ENCODE measurements around the gene ATG2A.

The ATG2A gene

DNA sequence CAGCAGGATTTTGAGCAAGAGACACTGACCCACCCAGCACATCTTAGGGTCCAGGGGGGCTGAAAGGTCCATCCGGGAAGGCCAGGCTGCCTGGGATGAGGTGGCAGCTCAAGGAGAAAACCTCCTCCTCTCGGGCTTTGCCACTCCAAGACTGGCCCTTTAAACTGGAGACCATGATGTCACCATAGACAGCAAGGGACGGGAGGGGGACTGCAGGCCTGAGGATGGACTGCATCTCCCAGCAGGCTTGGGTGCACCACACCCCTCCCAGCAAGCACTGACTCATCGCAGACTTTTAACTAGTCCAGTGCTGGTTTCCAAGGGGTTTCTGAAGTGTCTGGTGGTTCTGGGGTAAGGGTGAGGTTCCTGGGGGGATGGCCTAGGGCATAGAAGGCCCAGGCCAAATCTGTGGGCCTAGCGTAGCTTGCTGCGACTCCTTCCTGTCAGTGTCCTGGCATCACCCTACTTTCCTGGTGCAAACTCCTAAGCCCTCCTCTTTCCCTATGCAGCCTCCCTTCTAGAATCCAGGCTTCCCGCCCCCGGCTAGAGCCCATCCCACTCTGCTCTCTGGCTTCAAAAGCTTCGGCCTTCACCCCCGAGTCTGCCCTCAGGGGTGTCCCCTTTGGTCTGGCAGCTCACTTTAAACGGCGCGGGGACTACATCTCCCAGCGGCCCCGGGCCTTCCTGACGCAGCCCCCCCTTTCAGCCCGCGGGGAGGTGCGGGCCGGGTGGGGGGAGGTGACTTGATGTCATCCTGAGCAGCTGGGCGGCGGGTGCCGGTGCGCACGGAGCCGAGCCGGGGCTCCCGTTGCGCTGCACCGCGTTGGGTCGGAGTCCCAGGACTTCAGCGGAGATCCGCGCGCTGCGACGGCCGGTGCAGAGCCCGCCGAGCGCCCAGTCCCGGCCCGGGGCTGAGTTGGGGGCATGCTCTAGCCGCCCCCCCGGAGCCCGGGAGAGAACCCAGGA lies 7.2 kb upstream of the ATG2A start, which contains the start of gene PPP2R5B:
PPP2R5B (plus strand) TSS at position 746 of the 966 bp plus-strand sequence. CDS start 1,046 bp downstream, outside the sequence.
- DNase-seq: peak; percentile 81 to 83

DNA sequence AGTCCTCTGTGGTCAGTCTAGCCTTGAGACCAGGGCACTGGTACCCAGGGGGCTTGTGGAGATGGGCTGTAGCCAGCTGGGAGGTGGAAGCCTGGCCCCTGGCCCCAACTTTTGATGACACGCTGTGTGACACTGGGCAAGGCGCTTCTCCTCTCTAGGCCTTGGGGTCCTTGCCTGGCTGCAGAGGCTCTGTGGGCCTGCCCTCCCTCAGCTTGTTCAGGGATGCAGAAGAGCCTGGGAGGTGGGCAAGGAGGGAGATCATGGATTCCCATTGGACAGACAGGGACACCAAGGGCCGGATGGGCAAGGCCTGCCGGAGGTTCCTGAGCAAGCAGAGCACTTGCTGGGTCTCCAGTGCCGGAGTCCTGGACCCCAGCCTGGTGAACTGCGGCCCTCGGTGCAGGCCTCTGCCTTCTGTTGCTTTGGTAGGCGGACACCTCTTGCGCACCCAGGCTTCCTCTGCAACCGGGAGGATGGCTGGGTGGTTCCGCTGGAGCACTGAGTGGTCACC lies 6.2 kb upstream of the ATG2A start:
- DNase-seq: no peak

DNA sequence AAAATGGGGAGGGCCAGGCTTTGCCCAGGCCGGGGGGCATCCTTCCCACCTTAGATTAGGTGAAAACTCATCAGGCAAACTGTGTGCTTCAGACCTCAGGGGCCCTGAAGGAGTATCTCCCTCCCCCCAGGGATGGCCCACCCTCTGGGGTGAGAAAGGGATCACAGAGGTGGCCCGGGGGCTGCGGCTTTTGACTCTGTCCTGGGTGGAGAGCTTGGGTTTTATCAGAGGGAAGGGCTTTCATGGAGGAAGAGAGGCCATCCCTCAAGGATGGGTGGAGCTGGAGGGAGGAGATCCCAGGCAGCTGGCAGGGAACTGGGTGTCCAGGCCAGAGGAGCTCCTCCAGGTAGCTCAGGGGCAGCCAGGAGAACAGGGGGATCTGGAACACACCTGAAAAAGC lies 4.4 kb upstream of the ATG2A start:
- DNase-seq: no peak

DNA sequence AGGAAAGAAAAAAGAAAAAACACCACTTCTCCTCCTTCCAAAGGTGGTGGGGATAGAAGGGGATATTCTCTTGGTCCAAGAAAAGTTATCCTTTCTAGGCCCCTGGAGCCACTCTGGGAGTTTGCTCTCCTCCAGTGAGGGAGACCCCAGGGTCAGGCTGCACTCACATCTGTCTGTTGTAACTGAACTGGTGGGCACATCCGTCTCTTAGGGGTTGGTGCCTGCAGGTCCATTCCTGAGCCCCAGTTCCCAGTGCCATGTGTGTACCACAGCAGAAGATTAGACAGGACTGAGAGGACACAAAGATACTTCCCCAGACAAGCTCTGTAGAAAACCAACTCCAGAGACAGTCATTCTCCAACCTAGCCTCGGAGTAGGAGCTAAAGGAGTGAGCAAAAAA lies 3.1 kb upstream of the ATG2A start:
- DNase-seq: no peak

DNA sequence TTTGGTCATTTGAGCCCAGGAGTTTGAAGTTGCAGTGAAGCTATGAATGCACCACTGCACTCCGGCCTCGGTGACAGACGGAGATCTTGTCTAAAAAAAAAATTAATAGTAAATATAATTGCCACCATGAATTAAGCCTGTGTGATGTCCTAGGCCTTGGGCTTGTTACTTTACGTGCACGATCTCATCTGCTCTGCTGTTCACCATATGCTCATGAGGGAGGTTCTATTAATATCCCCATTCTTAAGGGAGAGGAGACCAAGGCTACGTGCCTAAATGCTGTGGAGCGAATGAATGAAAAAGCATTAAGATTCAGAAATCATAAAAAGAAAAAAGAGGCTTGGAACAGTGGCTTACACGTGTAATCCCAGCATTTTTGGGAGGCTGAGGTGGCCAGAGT lies 2.6 kb upstream of the ATG2A start:
- no peak for DNase-seq

DNA sequence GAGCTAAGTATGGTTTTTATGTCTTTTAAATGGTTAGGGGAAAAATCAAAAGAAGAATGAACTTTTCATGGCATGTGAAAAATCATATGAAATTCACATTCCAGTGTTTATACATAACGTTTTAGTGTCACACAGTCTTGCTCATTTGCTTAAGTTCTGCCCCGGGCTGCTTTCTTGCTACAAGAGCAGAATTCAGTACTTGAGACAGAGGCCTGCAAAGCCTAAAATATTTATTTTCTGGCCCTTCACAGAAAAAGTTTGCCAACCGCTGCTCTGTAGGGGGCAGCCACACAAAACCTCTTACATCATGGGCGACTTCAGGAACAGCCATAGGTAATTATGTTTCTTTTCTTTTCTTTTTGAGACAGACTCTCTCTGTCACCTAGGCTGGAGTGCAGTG lies 1.0 kb upstream of the ATG2A start:
- DNase-seq: no peak

DNA sequence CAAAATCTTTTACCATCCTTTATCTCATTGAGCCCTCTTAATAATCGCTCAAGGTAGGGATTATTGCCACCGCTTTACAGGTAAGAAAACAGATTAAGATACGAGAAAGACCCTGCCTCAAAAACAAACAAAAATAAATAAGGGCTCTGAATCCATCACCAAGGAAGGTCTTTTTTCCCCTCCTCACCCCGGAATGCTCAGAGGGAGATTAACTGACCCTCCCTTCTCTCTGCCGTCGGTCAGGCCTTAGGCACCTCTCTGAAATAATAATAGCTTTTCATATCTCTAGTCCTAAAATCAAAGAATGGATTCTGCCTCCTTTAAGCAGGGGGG lies 620 bp upstream of the ATG2A start:
- DNase-seq: no peak

DNA sequence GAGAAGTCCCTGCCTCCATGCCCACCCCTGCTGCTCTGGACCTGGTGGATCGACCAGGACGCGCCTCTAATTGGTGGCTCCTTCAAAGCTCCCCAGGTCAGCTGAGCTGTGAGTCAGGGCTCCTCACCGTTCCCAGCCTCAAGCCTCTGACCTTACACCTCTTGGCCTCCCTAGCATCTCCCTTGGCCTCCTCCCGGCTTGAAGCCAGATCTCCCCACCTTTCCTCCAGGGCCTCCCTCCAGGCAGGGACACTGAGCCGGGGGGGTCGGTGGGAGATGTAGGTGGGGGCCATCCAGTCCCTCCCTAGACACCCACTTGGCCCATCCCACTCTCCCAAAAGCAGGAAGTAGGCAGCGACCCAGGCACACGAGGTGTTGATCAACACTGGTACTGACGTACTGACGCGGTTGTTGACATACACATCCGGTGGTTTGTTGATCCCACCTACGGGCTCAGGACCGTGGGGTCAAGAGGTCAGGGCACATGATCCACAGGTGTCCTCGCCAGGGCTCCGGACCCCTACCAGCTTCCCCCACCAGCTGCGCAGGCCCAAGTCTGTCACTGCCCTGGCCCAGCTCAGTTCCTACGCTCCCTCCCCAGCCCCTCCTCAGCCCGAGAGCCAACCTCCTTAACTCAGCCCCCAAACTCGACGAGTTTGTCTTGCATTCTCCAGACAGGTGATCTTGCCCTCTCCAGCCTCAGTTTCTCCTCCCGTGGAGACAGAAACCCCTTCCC lies 802 bp downstream of the ATG2A start:
- DNase-seq: no peak

DNA sequence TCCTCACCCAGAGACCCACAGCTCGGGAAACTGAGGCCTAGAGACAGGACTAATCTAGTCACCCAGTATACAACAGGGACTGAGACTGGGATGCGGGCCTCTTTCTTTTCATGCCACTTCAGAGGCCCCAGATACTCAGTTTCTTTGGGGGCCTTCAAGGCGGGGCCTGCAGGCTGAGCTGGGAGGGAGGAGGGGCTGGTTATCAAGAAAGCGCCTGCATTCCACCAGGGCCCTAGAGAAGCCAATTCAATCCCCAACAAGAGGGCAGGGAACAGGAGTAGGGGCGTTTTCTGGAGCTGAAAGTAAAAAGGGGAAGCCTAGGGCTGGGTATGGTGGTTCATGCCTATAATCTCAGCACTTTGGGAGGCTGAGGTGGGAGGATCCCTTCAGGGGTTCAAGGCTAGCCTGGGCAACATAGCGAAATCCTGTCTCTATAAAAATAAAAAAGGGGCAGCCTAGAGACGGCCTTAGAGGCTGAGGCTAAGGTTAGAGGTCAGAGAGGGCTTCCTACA lies 1.6 kb downstream of the ATG2A start:
- no peak for DNase-seq

DNA sequence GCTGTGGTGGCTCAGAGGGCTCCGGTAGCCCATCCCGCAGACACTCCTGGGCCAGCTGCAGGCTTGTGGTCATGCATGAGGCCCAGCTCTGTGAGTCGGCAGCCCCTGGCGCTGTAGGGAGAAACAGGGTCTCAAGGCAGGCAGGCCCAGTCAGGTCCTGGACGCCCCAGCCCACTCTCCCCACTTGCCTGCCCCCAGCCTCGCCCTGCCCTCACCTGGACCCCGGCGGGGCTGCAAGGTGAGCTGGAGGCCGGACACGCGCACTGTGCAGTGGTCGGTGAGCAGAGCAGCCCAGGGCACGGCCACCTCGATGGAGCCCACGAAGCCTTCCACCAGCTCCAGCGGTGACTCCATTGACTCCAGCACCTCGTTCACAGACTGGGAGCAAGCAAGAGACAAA lies 2.9 kb downstream of the ATG2A start:
- DNase-seq: no peak

DNA sequence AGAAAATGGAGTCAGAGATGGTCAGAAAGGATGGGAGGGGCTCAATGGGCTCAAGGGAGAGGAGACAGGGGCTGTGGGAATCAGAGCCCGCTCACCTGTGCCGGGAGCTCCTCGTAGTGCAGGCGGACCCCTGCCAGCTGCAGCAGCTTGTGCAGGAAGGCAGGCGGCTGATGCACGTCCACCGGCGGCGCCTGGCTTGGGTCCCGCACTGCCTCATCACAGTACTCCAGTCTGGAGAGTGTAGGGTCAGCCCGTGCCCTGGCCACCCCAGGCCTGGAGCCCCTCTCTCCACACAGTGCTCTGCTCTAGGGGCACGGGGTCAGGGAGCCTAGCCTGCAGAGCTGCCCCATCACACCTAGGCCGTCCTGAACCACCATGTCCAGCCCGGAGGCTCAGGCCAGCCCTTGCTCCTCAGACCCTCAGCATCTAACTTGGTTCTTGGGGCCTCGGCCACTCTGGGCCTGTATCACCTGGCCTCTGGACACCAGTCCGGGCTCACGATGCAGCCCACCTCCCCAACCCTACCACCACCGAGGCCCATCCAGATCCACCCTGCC lies 3.8 kb downstream of the ATG2A start:
- DNase-seq: no peak

- DNase-seq: no peak
These were observed 5.3 kb downstream of the ATG2A start for GRCh38 chr11:64911689-64912088.

DNA sequence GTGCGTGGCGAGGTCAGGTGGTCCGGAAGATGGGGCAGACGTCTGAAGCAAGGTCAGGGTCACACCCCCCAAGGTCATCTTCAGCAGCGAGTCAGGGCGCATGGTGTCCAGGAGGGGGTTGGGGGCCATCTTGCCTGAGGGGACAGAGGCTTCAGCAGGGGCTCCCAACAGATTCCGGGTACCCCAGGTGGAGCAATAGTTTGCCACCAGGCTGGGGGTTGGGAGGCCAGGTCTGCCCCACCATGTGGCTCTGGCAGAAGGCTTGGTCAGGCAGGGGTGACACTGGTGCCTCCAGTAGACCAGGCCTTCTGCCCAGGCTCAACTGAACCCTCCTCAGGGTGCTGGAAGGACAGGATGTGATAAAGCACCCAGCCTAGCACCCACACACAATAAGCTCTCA lies 5.9 kb downstream of the ATG2A start:
- no peak for DNase-seq

DNA sequence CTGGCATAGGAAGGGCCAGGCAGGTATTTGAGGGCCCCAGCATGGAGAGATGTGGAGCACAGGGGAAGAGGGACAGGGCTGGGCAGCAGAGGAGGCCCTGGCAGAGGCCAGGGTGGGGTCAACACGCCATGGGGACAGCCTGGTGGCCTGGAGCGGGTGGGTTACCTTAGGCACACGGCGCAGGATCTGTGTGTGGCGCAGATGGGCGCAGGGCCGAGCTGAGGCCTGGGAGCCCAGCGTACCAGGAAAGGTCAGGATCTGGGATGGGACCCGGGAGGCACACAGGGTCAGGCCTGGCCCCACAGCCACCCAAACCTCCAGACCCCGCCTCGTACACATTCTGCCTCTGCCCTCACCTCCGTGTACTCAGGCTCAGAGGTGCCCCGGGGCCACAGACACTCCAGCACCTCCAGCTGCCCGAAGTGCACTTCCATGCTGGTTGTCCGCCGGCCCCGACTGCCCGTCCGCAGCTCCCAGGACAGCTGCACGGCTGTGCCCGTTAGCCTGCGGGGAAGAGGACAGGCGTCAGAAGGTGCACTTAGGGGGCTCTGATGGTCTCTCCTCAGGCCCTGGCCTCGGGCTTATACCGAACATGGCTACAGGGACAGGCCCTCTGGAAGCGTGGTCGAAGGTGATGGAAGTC lies 6.4 kb downstream of the ATG2A start:
- no peak for DNase-seq

DNA sequence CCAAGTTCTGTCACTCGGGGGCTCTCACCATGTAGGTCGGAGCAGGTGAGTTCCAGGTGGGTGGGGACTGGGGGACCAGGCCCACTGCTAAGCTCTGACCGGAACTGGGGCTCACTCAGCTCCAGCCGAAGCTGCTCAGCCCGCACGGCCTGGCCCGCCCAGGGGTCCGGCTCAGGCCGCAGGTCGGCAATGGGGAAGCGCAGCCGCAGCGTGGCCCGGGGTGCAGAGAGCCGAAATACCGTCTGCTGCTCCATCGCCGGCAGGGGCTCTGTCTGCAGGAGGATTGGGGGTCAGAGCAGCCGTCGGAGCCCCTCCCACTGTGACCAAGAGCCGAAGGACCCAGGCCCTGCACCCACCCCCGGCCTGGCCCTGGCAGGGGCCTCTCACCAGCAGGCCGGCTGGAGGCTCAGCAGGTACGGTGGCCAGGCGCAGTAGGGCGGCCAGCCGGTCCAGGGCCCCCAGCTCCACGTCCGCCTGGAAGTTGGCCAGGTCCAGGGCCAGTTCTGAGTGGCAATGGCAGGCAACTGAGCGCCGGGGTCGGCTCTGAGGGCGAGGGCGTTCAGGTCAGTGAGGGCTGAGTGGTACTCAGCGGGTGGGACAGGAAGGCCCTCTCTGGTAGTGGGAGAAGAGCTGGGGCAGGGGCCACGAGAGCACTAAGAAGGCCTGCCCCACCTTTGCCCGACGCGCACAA lies 7.2 kb downstream of the ATG2A start:
- DNase-seq: no peak

- DNase-seq: no peak
These were observed 8.2 kb downstream of the ATG2A start for GRCh38 chr11:64908766-64909165.

DNA sequence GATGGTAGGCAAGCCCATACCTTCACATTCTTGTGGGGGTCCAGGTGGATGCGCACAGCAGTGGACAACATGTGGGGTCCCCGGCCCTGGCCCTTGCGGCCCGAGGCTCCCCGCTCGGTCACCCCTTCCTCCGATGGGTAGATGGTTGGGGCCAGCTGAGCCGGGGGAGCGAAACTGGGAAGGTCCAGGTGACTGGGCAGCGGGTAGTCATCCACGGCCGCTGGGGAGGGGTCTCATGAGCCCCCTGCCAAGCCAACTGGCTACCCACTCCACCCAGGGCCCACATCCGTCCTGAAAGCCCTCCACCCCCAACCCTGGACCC lies 10.7 kb downstream of the ATG2A start:
- DNase-seq: no peak

DNA sequence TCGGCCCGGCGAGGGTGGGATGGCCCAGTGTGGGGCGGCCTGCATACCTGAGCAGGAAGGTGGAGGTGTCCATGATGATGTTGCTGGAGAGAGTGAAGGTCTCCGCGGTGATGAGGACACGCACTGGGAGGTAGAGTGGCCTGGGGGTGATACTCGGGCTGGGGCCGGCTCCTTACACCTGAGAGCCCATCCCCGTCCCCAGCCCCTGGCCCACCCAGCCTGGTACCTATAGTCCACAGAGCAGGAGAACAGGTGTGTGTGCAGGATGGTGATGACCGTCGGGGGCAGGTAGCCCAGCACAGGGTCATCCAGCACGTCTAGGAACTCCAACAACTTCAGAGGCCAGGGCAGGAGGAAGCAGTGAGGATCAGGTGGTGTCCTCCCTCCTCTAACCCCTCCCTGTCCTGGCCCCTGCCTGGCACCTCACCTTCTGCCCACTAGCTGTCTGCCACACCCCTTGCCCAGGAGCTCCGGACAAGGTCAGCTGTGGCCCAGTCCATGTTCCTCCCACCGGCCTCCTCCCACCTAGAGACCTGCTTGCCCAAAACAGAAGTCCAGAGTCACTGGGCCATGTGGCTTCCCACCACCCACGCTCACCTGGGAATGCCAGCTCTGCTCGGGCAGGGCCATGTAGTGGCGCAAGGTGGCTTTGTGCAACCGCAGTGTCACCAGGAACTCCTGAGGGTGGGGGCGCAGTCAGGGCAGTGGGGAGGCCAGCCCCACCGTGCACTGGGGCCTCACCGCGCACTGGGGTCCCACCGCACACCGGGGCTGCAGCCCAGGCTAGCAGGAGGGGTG lies 11.3 kb downstream of the ATG2A start:
- DNase-seq: no peak

- no peak for DNase-seq
These were observed 13.6 kb downstream of the ATG2A start for GRCh38 chr11:64903291-64903833.

GRCh38 chr11:64902102-64902900 lies 14.7 kb downstream of the ATG2A start:
- DNase-seq: no peak

All from NCI-H1930 (cell line).